Activated T-cell treated with anti-CD3 and anti-CD28 coated beads for 4 hours (primary cell): ENCODE data around the gene GRIK4.

Experiments
- DNase-seq: peaks from one replicate; pipeline ENCODE4 v3.0.0-alpha.2; 2020

GRIK4 gene

GRCh38 chr11:120548682-120549209, 37.2 kb downstream of the GRIK4 start:
- DNase-seq: no peak

GRCh38 chr11:120549346-120549745, 37.8 kb downstream of the GRIK4 start:
- no peak for DNase-seq

- DNase-seq: no peak
Observed at GRCh38 chr11:120550007-120550406, 38.5 kb downstream of the GRIK4 start.

GRCh38 chr11:120551191-120551590, 39.6 kb downstream of the GRIK4 start:
- DNase-seq: no peak

- no peak for DNase-seq
Observed at GRCh38 chr11:120554766-120555432, 43.4 kb downstream of the GRIK4 start.

- no peak for DNase-seq
Observed at GRCh38 chr11:120555433-120555773, 43.9 kb downstream of the GRIK4 start.

- DNase-seq: no peak
Observed at GRCh38 chr11:120556797-120557196, 45.2 kb downstream of the GRIK4 start.

GRCh38 chr11:120558744-120559431, 47.3 kb downstream of the GRIK4 start:
- no peak for DNase-seq

- DNase-seq: no peak
Observed at GRCh38 chr11:120561286-120561685, 49.7 kb downstream of the GRIK4 start.

GRCh38 chr11:120562806-120563425, 51.4 kb downstream of the GRIK4 start:
- no peak for DNase-seq

GRCh38 chr11:120563703-120564572, 52.4 kb downstream of the GRIK4 start:
- no peak for DNase-seq

GRCh38 chr11:120564573-120565311, 53.2 kb downstream of the GRIK4 start:
- DNase-seq: no peak

- DNase-seq: no peak
Observed at GRCh38 chr11:120565466-120566155, 54.1 kb downstream of the GRIK4 start.

- DNase-seq: no peak
Observed at GRCh38 chr11:120566176-120566575, 54.6 kb downstream of the GRIK4 start.

GRCh38 chr11:120568572-120569307, 57.2 kb downstream of the GRIK4 start:
- DNase-seq: no peak

GRCh38 chr11:120569861-120570260, 58.3 kb downstream of the GRIK4 start:
- no peak for DNase-seq

GRCh38 chr11:120571476-120571875, 59.9 kb downstream of the GRIK4 start:
- DNase-seq: no peak

GRCh38 chr11:120573756-120574354, 62.3 kb downstream of the GRIK4 start:
- DNase-seq: no peak

GRCh38 chr11:120574876-120575275, 63.3 kb downstream of the GRIK4 start:
- no peak for DNase-seq

- DNase-seq: no peak
Observed at GRCh38 chr11:120575461-120575860, 63.9 kb downstream of the GRIK4 start.

- no peak for DNase-seq
Observed at GRCh38 chr11:120576606-120577005, 65.1 kb downstream of the GRIK4 start.
